ENCODE results near the gene HNRNPU.
"Not testable (repeated sequence)": the region's sequence is repeated elsewhere in the genome, so short reads cannot be mapped to it uniquely, and the experiment has no call there.

Gene HNRNPU

DNA sequence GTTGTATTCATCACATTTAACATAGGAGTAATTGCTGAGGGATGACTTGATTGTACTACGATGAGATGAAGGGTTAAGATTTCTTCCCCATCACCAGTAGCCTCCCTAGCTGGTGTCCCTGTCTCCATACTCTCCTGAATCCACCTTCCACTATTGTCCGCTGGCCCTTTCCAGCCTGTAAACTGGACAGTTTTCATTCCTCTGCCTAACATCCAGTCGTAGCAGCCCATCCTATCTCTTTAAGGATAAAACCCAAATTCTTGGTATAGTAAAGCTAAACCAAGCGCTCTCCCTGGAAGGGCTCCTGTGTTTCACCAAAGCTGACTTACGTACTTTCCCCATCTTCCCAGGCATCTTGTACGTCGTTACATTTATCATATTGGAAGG is 28.2 kb downstream of the HNRNPU start:
- in situ Hi-C loops (cut with HindIII; ENCODE audit: low sequenced_read_pairs) = no loop called here
- TF ChIP-seq, protein P1, sequence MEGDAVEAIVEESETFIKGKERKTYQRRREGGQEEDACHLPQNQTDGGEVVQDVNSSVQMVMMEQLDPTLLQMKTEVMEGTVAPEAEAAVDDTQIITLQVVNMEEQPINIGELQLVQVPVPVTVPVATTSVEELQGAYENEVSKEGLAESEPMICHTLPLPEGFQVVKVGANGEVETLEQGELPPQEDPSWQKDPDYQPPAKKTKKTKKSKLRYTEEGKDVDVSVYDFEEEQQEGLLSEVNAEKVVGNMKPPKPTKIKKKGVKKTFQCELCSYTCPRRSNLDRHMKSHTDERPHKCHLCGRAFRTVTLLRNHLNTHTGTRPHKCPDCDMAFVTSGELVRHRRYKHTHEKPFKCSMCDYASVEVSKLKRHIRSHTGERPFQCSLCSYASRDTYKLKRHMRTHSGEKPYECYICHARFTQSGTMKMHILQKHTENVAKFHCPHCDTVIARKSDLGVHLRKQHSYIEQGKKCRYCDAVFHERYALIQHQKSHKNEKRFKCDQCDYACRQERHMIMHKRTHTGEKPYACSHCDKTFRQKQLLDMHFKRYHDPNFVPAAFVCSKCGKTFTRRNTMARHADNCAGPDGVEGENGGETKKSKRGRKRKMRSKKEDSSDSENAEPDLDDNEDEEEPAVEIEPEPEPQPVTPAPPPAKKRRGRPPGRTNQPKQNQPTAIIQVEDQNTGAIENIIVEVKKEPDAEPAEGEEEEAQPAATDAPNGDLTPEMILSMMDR (IDR thresholded peaks at IDR 0.05; ENCODE audit: low read depth, low read length, missing control alignments) = no peak
- no peak for DNase-seq (ENCODE audit: low read depth)
- H3K4me3 ChIP-seq (ENCODE audit: low read depth, low read length) = peak overlapping the region; percentile 63

DNA sequence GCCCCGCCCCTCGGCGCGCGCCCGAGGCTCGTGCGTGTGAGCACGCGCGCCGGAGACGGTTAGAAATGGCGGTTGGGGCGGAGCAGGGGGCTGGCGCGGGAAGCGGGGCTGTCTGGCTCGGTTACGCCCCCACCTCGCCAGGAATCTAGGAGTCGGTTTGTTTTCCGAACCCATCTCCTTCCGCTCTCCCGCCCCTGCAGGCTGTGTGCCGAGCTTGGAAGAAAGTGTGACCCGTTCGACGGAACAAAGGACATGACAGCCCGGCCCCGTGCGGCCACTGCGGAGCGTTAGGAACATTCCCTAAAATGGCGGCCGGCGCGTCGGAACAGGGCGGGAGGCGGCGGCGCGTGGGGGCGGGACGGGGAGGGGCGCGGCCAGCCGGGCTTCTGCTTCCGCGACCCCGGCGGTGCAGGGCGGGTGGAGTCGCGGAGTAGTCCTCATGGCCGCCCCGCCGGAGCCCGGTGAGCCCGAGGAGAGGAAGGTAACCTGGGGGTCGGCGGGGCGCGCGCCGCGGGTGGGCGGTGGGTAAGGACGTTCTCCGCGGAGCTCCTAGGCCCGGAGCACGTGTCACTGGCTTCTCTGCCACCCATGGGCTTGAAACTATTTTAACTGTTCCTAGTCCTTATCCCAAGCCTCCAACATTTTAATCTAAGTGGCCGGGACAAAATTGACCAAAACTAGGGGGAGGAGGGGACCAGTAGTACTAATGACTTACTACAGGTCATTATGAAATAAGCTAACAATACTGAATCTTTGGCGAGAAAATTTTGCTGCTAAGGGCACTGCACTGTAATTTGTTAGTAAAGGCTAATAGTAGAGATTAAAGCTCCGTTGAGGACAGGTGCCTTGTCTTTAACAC is 28.8 kb downstream of the HNRNPU start, which contains the start of gene COX20:
Gene COX20 (plus strand): TSS at position 383 of the 859 bp plus-strand sequence. CDS start 57 bp downstream, at position 440.
- in situ Hi-C loops (cut with HindIII; ENCODE audit: low sequenced_read_pairs) = no loop called here
- DNase-seq (ENCODE audit: low read depth) = peak; percentile 73
- TF ChIP-seq, protein P1 (IDR thresholded peaks at IDR 0.05; ENCODE audit: low read depth, low read length, missing control alignments) = no peak
- peak within 1 kb of the TSS; percentile 63 for H3K4me3 ChIP-seq (ENCODE audit: low read depth, low read length)

DNA sequence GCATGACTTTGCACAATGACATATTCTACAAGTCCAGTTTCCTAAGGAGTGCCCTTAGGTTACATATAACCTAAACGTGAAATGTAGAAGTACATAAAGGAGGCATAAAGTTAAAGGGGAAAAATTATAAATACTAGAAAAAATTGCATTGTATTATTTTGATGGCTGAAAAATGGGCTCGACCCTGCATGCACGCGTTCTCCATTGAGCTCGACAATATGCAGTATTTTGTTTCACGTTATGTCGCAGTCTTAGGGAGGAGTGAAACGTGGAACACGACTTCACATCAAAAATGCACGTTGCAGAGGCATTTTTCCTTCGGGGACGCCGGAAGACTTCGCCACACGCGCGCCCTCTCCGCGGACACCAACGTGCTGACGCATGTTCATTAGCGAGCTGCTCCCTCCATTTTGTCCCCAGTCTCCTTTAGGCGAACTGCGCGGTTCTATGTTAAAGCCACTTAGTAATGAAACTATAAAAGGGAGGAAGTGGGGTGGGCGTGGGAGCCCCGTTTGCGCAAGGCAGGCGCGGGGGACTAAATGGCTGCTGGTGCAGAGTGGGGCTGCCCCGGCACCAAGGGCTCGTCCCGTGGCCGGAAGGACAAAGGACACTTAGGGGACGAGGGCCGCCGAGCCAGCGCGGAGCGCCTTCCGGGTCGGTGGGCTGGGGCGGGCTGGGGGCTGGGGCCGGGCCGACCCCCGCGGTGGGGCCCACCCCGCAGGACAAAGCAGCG is 29.6 kb downstream of the HNRNPU start:
- in situ Hi-C loops (cut with HindIII; ENCODE audit: low sequenced_read_pairs) = no loop called here
- H3K4me3 ChIP-seq (ENCODE audit: low read depth, low read length) = peak overlapping the region; percentile 63
- TF ChIP-seq, protein P1 (IDR thresholded peaks at IDR 0.05; ENCODE audit: low read depth, low read length, missing control alignments) = no peak
- DNase-seq (ENCODE audit: low read depth) = peak; percentile 59

DNA sequence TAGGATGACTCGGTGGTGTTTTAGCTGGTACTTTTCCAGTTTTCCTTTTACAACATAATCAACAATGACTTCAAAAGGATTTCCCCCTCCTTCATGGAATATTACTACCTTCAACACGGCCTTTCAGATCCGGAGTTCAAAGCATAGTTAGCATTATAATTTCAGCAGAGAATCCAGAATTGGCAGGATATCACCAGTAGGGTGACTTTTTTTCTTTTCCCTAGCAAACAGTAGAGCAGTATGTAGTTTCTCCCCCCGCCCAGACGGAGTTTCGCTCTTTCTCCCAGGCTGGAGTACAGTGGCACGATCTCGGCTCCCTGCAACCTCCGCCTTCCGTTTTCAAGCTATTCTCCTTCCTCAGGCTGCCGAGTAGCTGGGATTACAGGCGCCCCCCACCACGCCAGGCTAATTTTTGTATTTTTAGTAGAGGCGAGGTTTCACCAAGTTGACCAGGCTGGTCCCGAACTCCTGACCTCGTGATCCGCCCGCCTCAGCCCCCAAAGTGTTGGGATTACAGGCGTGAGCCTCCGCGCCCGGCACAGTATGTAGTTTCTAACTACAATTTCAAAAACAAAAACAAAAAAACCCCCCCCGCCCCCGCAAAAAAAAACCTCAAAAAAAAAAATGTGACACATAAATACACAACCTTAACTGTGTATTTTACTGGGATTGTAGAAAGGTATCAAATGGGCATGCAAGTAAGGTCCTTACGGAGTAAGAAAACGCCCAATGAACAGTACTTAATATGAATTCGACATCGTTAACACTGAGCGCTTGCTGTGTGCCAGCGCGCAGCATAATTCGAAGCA is 30.4 kb downstream of the HNRNPU start:
- peak; percentile 49 for DNase-seq (ENCODE audit: low read depth)
- H3K4me3 ChIP-seq (ENCODE audit: low read depth, low read length) = peak overlapping the region; percentile 63
- TF ChIP-seq, protein P1 (IDR thresholded peaks at IDR 0.05; ENCODE audit: low read depth, low read length, missing control alignments) = peak; percentile 24
- in situ Hi-C loops (cut with HindIII; ENCODE audit: low sequenced_read_pairs) = no loop called here

DNA sequence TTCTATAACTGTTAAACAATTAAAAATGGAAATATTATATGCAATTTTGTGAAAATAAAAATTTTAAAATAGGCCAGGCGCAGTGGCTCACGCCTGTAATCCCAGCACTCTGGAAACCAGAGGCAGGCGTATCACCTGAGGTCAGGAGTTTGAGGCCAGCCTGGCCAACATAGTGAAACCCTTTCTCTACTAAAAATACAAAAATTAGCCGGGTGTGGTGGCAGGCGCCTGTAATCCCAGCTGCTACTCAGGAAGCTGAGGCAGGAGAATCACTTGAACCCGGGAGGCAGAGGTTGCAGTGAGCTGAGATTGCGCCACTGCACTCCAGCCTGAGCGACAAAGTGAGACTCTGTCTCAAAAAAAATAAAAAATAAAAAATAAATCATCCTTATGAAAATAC is 31.1 kb downstream of the HNRNPU start:
- peak overlapping the region; percentile 63 for H3K4me3 ChIP-seq (ENCODE audit: low read depth, low read length)
- DNase-seq (ENCODE audit: low read depth); in situ Hi-C loops (cut with HindIII; ENCODE audit: low sequenced_read_pairs): not testable (repeated sequence)

DNA sequence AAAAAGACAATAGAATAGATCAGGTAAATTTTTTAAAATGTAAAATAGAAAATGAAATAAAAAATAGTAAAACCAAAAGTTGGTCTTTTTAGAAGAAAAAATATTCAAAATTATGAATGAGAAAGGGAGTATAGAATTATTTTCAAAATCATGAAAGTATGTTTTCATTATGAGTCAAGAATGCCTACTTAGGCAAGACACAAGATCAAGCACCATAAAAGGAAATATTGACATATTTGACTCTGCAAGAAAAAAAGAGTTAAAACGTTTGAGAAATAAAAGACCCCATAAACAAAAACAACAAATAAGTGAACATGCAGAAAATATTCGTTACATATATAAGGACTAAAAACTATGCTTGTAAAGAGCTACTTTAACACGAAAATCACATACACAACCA is 33.7 kb downstream of the HNRNPU start:
- no peak for DNase-seq (ENCODE audit: low read depth)
- no peak overlapping the region for H3K4me3 ChIP-seq (ENCODE audit: low read depth, low read length)
- TF ChIP-seq, protein P1 (IDR thresholded peaks at IDR 0.05; ENCODE audit: low read depth, low read length, missing control alignments) = no peak
- in situ Hi-C loops (cut with HindIII; ENCODE audit: low sequenced_read_pairs) = no loop called here
